Hematopoietic multipotent progenitor cell (in vitro differentiated cells): ENCODE results near the gene CLRN1. TPM values are rescaled to one million over a fixed set of nuclear protein-coding genes. Genes with fewer than 3 reads are reported as not detected.
"Not testable (repeated sequence)": the region's sequence is repeated elsewhere in the genome, so short reads cannot be mapped to it uniquely, and the experiment has no call there.

Source experiments
- DNase-seq, 3 donors: peaks; one replicate each; pipeline ENCODE4 v3.0.0-alpha.2; 2011 to 2015; ENCODE audit warnings: low read depth in 2 of 3, low spot score in 2 of 3
- total RNA-seq: library from RNA; depleted of rRNA; stranded (reverse); fragments of >200 nt; gene quantifications from one replicate; pipeline ENCODE4 v1.2.3, GENCODE V29; 2012

Gene CLRN1, protein sequence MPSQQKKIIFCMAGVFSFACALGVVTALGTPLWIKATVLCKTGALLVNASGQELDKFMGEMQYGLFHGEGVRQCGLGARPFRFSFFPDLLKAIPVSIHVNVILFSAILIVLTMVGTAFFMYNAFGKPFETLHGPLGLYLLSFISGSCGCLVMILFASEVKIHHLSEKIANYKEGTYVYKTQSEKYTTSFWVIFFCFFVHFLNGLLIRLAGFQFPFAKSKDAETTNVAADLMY
- not detected for total RNA-seq

GRCh38 chr3:150972366-150973071, at the start of gene CLRN1:
Gene CLRN1, minus strand, starts transcription at chr3:150972727. Its CDS starts 19 bp downstream, at chr3:150972708.
- no peak for DNase-seq

GRCh38 chr3:151016478-151016795, 43.9 kb upstream of the CLRN1 start:
- DNase-seq: no peak

- no peak for DNase-seq
Observed at GRCh38 chr3:151015767-151016477, 43.4 kb upstream of the CLRN1 start.

GRCh38 chr3:151015181-151015580, 42.7 kb upstream of the CLRN1 start:
- DNase-seq: no peak

- no peak for DNase-seq
Observed at GRCh38 chr3:151014501-151015018, 42.0 kb upstream of the CLRN1 start.

- no peak for DNase-seq
Observed at GRCh38 chr3:151012753-151013152, 40.2 kb upstream of the CLRN1 start.

DNA sequence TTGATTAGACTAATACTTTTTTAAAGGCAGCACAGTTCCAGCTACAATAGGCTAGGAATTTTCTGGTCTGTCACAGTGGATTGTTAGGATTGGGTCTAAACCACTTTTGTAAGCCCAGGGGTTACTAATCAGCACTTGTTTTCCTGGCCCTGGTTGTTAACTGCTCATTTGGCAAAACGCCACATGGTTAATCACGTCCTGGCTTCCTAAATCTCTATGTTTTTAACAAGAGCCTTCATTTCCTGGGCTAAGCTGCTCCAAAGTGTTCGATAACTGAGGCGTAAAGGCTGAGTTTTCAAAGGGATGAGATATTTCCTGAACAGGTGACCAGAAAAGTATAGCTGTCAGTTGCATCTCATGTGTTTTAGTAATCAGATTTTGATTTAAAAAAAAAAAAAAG, 38.9 kb upstream of the CLRN1 start:
- peak in 2 of 3 donors; percentile 35 to 52 for DNase-seq

DNA sequence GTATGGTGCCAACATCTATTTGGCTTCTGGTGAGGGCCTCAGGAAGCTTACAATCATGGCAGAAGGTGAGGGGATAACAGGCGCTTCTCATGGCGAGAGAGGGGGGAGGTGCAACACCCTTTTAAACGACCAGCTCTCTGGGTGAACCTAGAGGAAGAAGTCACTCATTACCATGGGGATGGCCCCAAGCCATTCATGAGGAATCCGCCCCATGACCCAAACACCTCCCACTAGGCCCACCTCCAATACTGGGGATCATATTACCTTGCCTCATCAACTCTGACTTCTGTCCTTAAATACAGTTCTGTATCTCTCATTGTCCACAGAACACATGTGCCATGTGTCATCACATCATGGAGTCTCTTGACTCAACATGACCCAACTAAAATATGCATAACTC, 37.5 kb upstream of the CLRN1 start:
- no peak for DNase-seq

DNA sequence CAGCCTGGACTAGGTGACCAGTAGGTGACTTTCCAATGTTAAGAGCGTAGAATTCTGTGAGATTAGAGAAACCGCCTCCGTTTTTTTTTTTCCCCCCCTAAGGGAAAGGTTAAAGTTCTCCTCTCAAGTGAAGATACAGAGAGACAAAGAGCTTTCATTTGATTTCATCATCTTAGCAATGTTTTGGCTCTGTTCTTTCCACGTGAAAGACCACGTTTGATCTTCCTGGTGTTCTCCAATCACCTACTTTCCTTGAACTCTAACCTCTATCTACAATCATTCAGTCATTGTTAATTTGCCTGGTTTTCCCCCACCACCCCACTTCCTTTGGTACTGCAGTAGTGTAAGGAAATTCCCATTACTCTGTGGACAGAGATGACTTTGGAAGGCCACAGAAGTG, 36.9 kb upstream of the CLRN1 start:
- no peak for DNase-seq

DNA sequence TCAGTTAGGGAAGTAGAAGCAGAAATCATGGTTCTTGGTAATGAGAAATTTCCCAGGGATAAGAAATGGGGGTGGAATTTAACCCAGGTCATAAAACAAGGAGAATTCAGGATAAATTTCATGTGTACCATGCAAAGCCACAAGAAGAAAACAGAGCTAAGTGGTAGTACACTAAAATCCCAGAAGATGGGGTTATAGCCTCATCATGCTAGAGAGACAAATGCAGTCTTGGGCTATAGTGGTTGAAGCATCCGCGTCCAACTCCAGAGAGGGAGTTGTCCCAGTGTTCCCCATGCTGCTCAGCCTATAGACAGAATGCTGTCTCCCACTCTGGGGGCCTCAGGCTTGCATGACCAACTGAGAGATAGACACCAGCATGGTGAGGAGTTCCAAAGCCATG, 36.2 kb upstream of the CLRN1 start:
- peak in 2 of 3 donors; percentile 36 to 67 for DNase-seq

DNA sequence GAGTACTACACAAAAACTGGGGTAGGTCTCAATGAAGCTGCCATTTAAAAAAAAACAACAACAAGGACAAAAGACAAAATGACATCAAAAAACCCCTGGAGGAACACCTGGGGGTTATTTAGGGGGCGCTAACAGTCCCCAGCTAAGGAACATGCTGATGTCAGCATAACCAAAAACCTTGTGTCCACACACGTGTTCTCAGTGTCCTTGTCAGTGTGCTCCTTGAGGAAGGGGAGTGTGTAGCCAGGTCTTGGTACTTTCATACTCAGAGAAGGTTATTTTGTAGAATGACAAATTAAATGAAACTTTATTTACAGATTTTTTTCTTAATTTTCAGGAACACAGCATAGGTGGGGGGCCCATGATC, 31.2 kb upstream of the CLRN1 start:
- DNase-seq: no peak

- no peak for DNase-seq
Observed at GRCh38 chr3:151003029-151003767, 30.7 kb upstream of the CLRN1 start.

DNA sequence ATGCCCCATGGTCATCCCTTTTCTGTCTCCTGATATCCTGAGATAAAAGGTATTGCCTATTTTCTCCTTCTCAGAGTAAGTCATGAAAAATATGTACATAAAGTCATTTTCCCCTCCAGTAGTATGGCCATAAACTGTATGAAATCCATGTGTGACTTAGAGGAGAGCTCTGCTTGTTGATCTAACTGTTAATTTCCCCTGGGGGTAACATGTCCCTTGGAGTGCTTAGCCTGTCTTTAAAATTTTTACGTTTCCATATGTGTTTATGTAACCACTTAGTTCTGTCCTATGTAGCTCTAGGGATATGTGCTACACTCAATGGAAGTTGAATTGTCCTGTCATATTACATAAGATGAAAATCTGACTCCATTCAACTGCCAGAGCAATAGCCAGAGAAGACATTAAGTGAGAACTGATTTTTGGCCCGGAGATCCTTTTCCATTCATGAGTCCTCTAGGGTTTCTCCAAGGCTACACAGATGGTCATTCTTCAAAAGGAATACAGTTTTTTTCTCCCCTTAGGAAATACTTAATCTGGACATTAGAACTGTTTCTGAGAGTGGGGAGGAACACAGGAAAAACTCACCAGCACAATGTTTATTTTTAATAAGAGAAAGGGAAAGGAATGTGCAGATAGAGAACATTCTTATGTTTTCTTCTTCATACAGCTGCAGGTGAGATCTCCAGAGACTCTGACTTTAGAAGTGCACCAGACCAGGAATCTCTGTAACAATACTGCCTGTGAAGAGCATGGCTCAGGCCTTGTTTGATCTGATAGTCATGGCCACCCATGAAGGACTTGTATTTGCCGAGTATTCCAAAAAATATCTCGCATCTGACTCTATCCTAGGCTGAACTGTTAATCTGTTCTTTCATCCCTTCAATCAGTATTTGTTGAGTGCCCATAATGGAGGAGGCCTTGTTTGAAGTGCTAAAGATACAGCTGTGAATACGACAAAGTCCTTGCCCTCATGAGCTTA, 29.8 kb upstream of the CLRN1 start:
- no peak for DNase-seq

DNA sequence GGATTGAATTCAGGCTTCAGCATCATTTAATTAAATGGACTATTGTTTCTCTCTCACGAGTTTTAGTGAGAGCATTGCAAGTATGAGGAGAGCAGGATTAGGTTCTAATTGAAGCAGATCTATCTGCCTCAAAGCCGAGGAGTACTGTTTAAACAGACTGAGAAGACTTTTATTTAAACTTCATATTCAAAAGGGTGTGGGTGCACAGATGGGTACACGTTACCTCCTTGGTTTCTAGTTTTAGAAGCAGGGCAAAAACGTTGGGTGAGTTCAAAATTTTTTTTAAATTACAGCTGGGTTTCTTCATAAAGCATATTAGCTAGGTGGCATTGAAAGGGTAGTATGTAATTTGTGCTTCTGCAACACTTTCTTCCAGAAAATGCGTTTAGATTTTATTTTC, 26.5 kb upstream of the CLRN1 start:
- DNase-seq: no peak

DNA sequence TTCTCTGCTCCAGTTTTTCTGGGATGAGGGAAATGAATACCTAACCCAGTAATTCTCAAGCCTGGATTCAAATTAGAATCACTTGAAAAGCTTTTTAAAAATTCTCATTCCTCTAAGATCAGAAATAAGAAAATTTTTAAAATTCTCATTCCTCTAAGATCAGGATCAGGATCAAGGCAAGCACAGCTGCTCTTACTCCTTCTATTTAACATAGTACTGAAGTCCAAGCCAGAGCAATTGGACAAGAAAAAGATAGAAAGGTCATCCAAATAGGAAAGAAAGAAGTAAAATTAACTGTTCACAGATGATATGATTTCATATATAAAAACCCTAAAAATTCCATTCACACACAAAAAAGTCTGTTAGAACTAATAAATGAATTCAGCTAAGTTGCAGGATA, 24.2 kb upstream of the CLRN1 start:
- DNase-seq: no peak

DNA sequence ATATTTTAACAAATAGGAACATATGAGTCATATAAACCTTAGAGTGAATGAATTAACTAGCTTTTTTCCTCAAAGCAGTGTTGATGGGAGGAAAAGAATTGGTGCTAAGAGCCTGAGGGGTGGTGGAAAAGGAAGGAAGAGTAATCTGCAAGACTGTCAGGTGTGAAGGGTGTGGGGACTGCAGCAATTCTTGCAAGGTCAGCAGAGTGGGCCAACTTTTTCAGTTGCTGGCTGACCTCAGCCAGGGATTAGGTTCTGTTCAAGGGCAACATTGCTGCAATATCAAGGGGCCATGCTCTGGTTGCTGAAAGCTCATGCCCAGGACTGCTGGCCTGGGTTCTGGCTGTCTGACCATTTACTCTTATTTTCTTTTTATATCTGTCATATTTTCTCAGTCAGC, 23.0 kb upstream of the CLRN1 start:
- DNase-seq: no peak

GRCh38 chr3:150989208-150989607, 16.7 kb upstream of the CLRN1 start:
- no peak for DNase-seq

DNA sequence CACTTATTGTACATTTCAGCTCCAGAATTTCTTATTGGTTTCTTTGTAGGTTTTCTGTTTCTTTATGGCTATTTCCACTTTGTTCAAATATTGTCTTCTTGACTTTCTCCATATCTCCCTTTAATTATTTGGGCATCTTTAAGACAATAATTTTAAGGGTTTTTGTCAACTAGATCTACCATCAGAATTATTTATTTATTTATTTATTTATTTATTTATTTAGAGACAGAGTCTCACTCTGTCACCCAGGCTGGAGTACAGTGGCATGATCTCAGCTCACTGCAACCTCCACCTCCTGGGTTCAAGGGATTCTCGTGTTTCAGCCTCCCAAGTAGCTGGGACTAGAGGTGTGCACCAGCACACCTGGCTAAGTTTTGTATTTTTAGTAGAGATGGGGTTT, 15.9 kb upstream of the CLRN1 start:
- not testable (repeated sequence) for DNase-seq

DNA sequence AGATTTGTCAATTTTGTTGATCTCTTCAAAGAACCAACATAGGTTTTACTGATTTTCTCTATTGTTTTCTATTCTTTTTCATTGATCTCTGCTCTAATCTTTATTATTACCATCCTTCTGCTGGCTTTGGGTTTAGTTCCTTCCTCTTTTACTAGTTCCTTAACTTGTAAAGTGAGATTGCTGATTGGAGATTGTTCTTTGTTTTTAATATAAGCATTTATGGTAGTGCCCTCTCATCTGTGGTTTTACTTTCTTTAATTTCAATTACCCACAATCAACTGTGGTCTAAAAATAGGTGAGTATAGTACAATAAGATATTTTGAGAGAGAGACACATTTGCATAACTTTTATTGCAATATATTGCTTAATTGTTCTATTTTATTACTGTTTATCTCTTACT, 13.2 kb upstream of the CLRN1 start:
- DNase-seq: peak in 1 of 3 donors; percentile 49

DNA sequence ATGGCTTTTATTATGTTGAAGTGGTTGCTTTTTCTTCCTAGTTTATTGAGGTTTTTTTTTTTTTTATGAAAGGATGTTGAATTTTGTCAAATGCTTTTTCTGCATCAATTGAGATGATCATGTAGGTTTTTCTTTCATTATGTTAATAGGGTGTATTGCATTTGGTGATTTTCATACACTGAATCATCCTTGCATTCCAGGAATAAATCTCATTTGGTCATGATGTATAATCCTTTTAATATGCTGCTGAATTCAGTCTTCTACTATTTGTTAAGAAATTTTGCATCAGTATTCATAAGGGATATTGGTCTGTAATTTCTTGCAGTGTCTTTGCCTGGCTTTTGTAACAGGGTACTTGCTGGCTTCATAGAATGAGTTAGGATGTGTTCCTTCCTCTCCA, 11.5 kb upstream of the CLRN1 start:
- DNase-seq: no peak
